Neural cell (in vitro differentiated cells): ENCODE results near the gene REXO5. TPM values are rescaled to one million over a fixed set of nuclear protein-coding genes. Genes with fewer than 3 reads are reported as not detected.

Source experiments
- H2AFZ ChIP-seq: fragments of 200-600, 300-800 bp; sonication (generic), shearing (Covaris generic); 2 replicates; pipeline ENCODE4 v1.6.0; 2014; ENCODE audit warnings: low read depth, mild to moderate bottlenecking, antibody characterized with exemption, low read length, moderate library complexity
- H3F3A ChIP-seq: fragments of 200-600 bp; shearing (Covaris generic); 2 replicates; pipeline ENCODE4 v1.6.1; 2016; ENCODE audit warnings: mild to moderate bottlenecking, moderate library complexity, mixed read lengths, antibody characterized with exemption, low read length; ENCODE audit not compliant: insufficient read depth, poor library complexity, severe bottlenecking
- H3K27ac ChIP-seq: fragments of 200-600, 300-800 bp; sonication (generic), shearing (Covaris generic); 2 replicates; pipeline ENCODE4 v1.5.1; 2014; ENCODE audit warnings: mild to moderate bottlenecking, low read length, moderate library complexity
- H3K27me3 ChIP-seq: fragments of 300-800, 200-600 bp; sonication (generic), shearing (Covaris generic); 2 replicates; pipeline ENCODE4 v1.6.0; 2014; ENCODE audit warnings: mild to moderate bottlenecking, low read depth, low read length, moderate library complexity; ENCODE audit not compliant: insufficient read depth
- H3K36me3 ChIP-seq: fragments of 300-800, 200-600 bp; sonication (generic), shearing (Covaris generic); 2 replicates; pipeline ENCODE4 v1.5.1; 2014; ENCODE audit warnings: mild to moderate bottlenecking, antibody characterized with exemption, low read length, moderate library complexity; ENCODE audit not compliant: insufficient read depth
- H3K4me2 ChIP-seq: fragments of 300-800, 200-600 bp; sonication (generic), shearing (Covaris generic); 2 replicates; pipeline ENCODE4 v1.6.0; 2014; ENCODE audit warnings: mild to moderate bottlenecking, low read length
- H3K4me3 ChIP-seq: fragments of 300-800, 200-600 bp; sonication (generic), shearing (Covaris generic); 2 replicates; pipeline ENCODE4 v1.5.1; 2014; ENCODE audit warnings: mild to moderate bottlenecking, low read length, moderate library complexity
- H3K79me2 ChIP-seq: fragments of 200-600 bp; shearing (Covaris generic); replicated peaks from 2 replicates; pipeline ENCODE4 v1.6.0; 2014; ENCODE audit warnings: mild to moderate bottlenecking, low read length, moderate library complexity; ENCODE audit not compliant: insufficient read depth
- H3K9ac ChIP-seq: fragments of 300-800, 200-600 bp; sonication (generic), shearing (Covaris generic); 2 replicates; pipeline ENCODE4 v1.6.1; 2016; ENCODE audit warnings: mild to moderate bottlenecking, low read length, mixed read lengths
- H3K9me2 ChIP-seq: fragments of 200-600 bp; shearing (Covaris generic); 2 replicates; pipeline ENCODE4 v1.6.1; 2016; ENCODE audit warnings: mild to moderate bottlenecking, low read length, mixed read lengths; ENCODE audit not compliant: insufficient read depth
- H3K9me3 ChIP-seq: fragments of 200-600, 300-800 bp; sonication (generic), shearing (Covaris generic); 2 replicates; pipeline ENCODE4 v1.6.1; 2016; ENCODE audit warnings: mild to moderate bottlenecking, mixed run types, low read length, moderate library complexity, mixed read lengths
- H4K20me1 ChIP-seq: fragments of 200-600 bp; shearing (Covaris generic); 2 replicates; pipeline ENCODE4 v1.6.1; 2016; ENCODE audit warnings: mild to moderate bottlenecking, mixed run types; ENCODE audit not compliant: insufficient read depth
- EP300 ChIP-seq: fragments of 450-650 bp; conservative IDR thresholded peaks from 2 replicates; pipeline ENCODE4 v1.6.1; 2014; ENCODE audit warnings: antibody characterized with exemption, mild to moderate bottlenecking, moderate library complexity; ENCODE audit not compliant: poor library complexity, severe bottlenecking
- EZH2 ChIP-seq: fragments of 200-600, 300-800 bp; shearing (Covaris generic), sonication (generic); IDR thresholded peaks from 2 replicates; pipeline ENCODE4 v1.6.1; 2014; ENCODE audit warnings: antibody characterized with exemption, low read length, borderline replicate concordance, mild to moderate bottlenecking; ENCODE audit not compliant: insufficient read depth, poor library complexity, severe bottlenecking
- MXI1 ChIP-seq: fragments of 450-650 bp; conservative IDR thresholded peaks from 2 replicates; pipeline ENCODE4 v1.6.1; 2014; ENCODE audit warnings: antibody characterized with exemption, mild to moderate bottlenecking; ENCODE audit not compliant: poor library complexity, severe bottlenecking
- POLR2AphosphoS5 ChIP-seq: IDR thresholded peaks from 2 replicates; pipeline ENCODE4 v1.6.1; 2012
- RAD21 ChIP-seq: fragments of 450-650 bp; conservative IDR thresholded peaks from 2 replicates; pipeline ENCODE4 v1.6.1; 2014; ENCODE audit warnings: antibody characterized with exemption, mild to moderate bottlenecking, moderate library complexity
- SMC3 ChIP-seq: fragments of 450-650 bp; conservative IDR thresholded peaks from 2 replicates; pipeline ENCODE4 v1.6.1; 2014; ENCODE audit warnings: antibody characterized with exemption, mild to moderate bottlenecking, moderate library complexity; ENCODE audit not compliant: poor library complexity
- TAF1 ChIP-seq: IDR thresholded peaks from 2 replicates; pipeline ENCODE4 v1.6.1; 2012; ENCODE audit warnings: low read depth
- polyA plus RNA-seq: library from polyadenylated mRNA; depleted of rRNA; stranded (reverse); fragments of >200 nt; gene quantifications from 2 replicates; pipeline ENCODE4 v1.2.3, GENCODE V29; 2014
- TF ChIP-seq, protein P1 (sequence below): IDR thresholded peaks from 2 replicates; pipeline ENCODE4 v1.6.1; 2012; ENCODE audit warnings: borderline replicate concordance
- TF ChIP-seq, protein P2 (sequence below): fragments of 450-650 bp; IDR thresholded peaks from 2 replicates; pipeline ENCODE4 v1.5.1; 2014; ENCODE audit warnings: antibody characterized with exemption, mild to moderate bottlenecking, moderate library complexity; ENCODE audit not compliant: poor library complexity, severe bottlenecking

Gene REXO5
- polyA plus RNA-seq, 1 donor from 2014 or later = 11.2 TPM

DNA sequence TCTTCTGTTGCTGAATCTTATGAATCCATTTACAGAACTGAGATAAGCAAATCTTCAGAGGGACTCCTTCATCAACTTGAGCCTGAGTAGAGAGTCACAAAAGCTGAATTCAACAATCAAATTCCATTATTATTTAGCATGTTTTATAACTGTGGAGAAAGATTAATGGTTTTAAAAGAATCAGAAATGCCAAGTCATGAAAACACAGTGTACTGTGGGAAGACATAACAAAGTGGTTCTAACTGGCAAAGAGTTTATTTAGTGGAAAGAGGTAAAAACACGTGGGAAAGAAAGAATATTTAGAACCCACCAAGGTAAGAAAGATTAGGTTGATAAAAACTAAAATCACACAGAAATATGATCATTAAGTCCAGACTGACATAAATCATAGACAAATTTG lies 5.0 kb upstream of the REXO5 start:
- no peaks in the 10 kb centered on the region for H3K9me2 ChIP-seq
- H2AFZ ChIP-seq = no peak overlapping the region
- no peaks in the 10 kb centered on the region for H3K36me3 ChIP-seq

DNA sequence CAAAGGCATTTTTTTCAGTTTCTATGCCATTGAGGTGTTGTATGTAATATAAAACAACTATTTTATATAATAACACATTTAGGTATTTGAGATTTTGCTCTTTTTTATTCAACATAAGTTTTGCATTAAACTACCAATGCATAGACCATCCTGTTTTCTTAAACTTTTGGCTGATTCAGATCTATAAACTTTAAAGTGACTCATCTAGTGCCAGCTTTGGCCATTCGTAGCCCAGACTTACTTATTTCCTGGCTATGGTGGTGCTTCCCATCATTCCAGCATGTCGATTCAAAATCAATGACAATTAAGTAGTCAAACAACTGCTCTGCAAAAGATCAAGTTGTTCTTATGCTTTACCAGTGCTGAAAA lies 3.2 kb upstream of the REXO5 start:
- TF ChIP-seq RAD21 (no peak), EP300 (no peak), POLR2AphosphoS5 (no peak), SMC3 (no peak), MXI1 (no peak), TAF1 (no peak), EZH2 (no peak)
- TF ChIP-seq, protein P1, sequence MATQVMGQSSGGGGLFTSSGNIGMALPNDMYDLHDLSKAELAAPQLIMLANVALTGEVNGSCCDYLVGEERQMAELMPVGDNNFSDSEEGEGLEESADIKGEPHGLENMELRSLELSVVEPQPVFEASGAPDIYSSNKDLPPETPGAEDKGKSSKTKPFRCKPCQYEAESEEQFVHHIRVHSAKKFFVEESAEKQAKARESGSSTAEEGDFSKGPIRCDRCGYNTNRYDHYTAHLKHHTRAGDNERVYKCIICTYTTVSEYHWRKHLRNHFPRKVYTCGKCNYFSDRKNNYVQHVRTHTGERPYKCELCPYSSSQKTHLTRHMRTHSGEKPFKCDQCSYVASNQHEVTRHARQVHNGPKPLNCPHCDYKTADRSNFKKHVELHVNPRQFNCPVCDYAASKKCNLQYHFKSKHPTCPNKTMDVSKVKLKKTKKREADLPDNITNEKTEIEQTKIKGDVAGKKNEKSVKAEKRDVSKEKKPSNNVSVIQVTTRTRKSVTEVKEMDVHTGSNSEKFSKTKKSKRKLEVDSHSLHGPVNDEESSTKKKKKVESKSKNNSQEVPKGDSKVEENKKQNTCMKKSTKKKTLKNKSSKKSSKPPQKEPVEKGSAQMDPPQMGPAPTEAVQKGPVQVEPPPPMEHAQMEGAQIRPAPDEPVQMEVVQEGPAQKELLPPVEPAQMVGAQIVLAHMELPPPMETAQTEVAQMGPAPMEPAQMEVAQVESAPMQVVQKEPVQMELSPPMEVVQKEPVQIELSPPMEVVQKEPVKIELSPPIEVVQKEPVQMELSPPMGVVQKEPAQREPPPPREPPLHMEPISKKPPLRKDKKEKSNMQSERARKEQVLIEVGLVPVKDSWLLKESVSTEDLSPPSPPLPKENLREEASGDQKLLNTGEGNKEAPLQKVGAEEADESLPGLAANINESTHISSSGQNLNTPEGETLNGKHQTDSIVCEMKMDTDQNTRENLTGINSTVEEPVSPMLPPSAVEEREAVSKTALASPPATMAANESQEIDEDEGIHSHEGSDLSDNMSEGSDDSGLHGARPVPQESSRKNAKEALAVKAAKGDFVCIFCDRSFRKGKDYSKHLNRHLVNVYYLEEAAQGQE = no peak
- TF ChIP-seq, protein P2, sequence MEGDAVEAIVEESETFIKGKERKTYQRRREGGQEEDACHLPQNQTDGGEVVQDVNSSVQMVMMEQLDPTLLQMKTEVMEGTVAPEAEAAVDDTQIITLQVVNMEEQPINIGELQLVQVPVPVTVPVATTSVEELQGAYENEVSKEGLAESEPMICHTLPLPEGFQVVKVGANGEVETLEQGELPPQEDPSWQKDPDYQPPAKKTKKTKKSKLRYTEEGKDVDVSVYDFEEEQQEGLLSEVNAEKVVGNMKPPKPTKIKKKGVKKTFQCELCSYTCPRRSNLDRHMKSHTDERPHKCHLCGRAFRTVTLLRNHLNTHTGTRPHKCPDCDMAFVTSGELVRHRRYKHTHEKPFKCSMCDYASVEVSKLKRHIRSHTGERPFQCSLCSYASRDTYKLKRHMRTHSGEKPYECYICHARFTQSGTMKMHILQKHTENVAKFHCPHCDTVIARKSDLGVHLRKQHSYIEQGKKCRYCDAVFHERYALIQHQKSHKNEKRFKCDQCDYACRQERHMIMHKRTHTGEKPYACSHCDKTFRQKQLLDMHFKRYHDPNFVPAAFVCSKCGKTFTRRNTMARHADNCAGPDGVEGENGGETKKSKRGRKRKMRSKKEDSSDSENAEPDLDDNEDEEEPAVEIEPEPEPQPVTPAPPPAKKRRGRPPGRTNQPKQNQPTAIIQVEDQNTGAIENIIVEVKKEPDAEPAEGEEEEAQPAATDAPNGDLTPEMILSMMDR = no peak
- no peaks in the 10 kb centered on the region for H3K27me3 ChIP-seq
- H3F3A ChIP-seq = no peaks in the 10 kb centered on the region

More for the DNA sequence above, 5.0 kb upstream of the REXO5 start:
- Histone ChIP-seq H3K27ac (no peak overlapping the region), H3K79me2 (no peaks in the 10 kb centered on the region), H3K4me3 (no peak overlapping the region), H4K20me1 (no peaks in the 10 kb centered on the region), H3F3A (no peaks in the 10 kb centered on the region), H3K9ac (no peak overlapping the region), H3K27me3 (no peaks in the 10 kb centered on the region), H3K9me3 (no peaks in the 10 kb centered on the region), H3K4me2 (no peak overlapping the region)
- no peak for TF ChIP-seq TAF1
- no peak for TF ChIP-seq MXI1
- no peak for TF ChIP-seq POLR2AphosphoS5
- TF ChIP-seq EZH2 = no peak
- TF ChIP-seq, protein P2 = no peak
- TF ChIP-seq SMC3 = no peak
- TF ChIP-seq EP300 = no peak

More for the DNA sequence above, 3.2 kb upstream of the REXO5 start:
- Histone ChIP-seq H3K9me2 (no peaks in the 10 kb centered on the region), H3K9me3 (no peaks in the 10 kb centered on the region), H2AFZ (no peak overlapping the region), H3K9ac (no peak overlapping the region), H3K4me2 (no peak overlapping the region), H3K27ac (no peak overlapping the region), H3K36me3 (no peaks in the 10 kb centered on the region), H3K4me3 (no peak overlapping the region), H4K20me1 (no peaks in the 10 kb centered on the region), H3K79me2 (no peaks in the 10 kb centered on the region)
